Stimulated activated CD8-positive, alpha-beta memory T cell treated with anti-CD3 and anti-CD28 coated beads, Interleukin-4, amount 100 ng/mL, for 4 hours (primary cell): ENCODE measurements around the gene LYPD8.

ENCODE experiments used
- DNase-seq, 2 donors: peaks; one replicate each; pipeline ENCODE4 v3.0.0-alpha.2; 2020; ENCODE audit warnings: low read depth in 2 of 2, low spot score in 1 of 2

Gene LYPD8

GRCh38 chr1:248758352-248758751, 2.8 kb upstream of the LYPD8 start:
- no peak for DNase-seq

DNA sequence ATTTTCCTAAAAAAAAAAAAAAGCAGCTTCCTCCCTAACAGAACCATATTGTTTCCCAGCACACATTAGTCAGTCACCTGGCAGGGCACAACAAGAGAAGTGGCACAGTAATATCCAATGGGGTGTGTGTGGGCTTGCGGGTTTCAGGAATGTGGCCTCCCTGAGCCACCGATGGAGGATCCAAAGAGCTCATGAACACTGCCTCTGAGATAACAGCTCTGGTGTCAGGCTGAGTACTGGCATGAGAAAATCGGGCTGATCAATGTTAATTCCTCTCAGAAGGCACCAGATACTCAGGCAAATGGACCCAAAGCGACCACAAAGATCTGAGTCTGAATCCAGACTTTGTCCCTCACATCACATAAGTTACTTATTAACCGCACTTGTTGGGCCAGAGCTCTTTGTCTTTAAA, 2.2 kb upstream of the LYPD8 start:
- DNase-seq = no peak

GRCh38 chr1:248756636-248757035, 1.1 kb upstream of the LYPD8 start:
- no peak for DNase-seq

DNA sequence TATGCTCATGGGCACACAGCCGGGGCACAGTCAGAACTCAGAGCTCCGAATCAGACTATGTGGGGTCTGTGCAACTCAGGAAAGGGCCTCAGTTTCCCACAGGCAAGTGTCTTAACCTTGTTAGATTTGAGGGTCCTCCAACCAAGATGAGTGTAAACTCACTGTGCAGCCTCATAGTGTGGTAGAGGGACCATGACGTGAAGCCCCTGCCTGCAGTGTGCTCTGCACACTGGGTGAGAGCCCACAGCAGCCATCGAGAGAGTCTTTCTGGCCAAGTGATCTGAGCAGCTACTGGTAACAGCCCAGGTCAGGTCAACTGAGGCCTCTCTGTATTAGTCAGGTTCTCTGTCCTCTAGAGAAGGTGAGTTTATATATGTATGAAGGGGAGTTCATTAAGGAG, 592 bp upstream of the LYPD8 start:
- no peak for DNase-seq

GRCh38 chr1:248753708-248754280, 1.8 kb downstream of the LYPD8 start:
- no peak for DNase-seq

- DNase-seq = no peak
Measured at GRCh38 chr1:248753029-248753594, 2.4 kb downstream of the LYPD8 start.

DNA sequence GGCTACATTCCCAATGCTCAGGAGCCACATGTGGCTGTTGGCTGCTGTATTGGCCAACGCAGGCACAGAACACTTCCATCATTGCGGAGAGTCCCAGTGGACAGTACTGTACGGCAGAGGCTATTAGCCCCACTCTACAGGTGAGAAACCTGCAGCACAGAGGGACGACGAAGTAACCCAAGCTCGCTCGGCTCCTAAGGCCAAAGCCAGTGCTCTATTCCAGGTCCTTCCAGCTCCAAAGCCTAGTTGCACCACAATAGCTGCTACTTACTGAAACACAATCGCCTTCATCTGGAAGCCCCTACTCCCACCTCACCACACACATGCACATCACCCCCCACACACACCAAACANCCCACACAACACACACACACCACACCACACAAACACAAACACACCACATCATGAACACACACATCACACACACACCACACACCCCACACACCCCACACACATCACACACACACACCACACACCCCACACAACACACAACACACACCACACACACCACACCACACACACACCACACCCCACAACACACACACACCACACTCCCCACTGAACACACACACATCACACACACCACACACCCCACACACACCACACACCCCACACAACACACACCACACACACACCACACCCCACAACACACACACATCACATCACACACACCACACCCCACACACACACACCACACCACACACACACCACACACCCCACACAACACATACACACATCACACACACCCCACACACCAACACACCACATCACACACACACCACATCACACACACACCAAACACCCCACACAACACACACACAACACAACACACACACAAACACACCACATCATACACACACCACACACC, 3.2 kb downstream of the LYPD8 start:
- no peak for DNase-seq

DNA sequence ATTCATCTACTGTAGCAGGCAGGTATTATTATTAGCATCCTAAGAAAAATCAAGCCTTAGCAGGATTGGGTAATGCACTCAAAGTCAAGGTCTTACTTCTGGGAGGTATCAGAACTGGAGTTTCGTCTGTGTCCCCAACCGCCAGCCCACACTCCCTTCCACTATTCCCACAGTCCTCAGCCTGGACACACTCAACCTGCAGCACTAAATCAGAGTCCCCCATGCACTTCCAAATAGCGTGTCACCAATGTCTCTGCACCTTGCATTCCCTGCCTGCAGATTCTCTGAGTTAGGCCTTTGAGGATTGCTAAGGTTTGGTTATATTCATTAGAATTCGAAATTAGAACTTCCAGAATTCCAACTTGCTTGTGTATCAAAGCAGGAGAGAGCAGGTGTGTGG, 3.9 kb downstream of the LYPD8 start:
- DNase-seq = no peak

GRCh38 chr1:248751142-248751541, 4.4 kb downstream of the LYPD8 start:
- no peak for DNase-seq

DNA sequence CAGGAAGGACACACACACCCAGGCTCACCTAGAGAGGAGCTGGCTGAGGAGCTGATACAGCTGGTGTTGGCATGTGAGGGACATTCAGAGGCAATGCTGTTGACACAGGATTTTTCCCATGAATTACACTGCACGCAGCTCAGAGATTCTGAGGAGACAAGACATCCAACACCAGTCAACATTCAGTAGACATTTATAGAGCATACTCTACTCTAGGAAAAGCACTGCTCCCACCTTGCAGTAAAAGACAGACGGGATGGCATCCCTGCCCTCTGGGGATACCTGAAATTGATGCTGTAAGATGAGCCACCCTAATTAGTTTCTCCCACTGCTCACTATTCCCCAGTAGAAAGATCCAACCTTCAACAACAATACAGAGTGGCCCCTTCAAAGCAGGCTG, 5.1 kb downstream of the LYPD8 start:
- no peak for DNase-seq

DNA sequence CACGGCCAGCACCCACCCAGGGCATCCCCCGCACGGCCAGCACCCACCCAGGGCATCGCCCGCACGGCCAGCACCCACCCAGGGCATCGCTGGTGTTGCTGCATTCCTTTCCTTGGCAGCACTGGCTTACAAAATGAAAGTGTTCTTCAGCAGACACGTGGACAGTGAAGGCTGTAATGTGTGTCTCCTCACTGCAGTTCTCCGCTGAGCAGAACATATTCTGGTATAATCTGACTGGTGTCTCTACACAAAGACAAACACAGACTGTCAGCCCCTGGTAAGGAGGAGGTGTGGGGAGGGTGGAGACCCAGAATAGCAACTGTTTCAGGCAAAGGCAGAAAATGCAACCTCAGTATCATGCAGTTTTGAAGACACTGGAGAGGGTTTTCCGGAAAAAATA, 7.3 kb downstream of the LYPD8 start:
- DNase-seq = no peak

GRCh38 chr1:248740876-248741275, 14.7 kb downstream of the LYPD8 start:
- DNase-seq = no peak

DNA sequence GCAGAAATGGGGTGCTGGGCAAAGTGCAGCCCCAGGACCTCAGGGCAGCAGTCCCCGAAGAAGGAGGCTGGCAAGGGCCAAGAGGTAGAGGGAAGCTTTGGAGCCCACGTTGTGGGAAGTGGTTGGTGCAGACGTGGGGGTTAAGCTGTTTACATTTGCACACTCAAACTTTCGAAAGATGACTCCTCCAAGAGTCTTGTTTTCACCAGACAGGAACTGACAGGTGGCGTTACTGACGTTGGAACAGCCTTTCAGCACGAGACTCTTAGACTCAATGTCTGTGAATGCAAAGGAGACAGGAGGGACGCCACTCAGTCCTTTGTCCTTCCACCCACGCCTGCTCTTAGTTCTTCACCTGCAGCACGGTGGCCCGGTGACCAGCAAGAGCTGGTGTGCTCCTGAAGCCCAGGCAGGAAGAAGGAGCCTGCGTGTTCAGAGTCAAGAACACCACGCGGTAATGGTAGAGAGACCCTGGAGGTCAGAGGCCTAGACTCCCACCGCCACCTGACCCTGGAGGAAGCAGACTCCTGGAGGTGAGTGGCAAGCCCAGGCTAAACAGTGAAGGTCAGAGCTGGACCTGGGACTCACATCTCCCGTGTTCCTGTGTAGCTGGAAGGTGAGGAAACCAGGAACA, 15.9 kb downstream of the LYPD8 start:
- no peak for DNase-seq

- no peak for DNase-seq
Measured at GRCh38 chr1:248737457-248737856, 18.1 kb downstream of the LYPD8 start.

DNA sequence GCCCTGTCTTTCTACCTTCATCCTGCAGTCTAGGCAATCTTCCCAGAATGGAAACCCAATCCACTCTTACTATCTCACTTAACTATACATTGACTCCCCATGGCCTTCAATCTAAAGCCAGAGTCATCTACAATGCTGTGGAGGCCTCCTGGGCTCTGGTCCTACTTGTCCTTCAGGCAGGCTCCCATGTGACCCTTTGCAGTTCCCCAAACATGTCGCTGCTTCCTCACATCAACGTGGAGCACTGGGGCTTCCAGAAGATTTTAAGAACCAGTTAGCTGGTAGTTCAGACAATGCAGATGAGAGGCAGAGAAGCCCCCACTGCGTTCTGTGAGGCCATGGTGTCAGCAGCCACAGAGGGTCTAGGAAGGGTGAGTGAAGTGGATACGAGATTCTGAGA, 18.6 kb downstream of the LYPD8 start:
- DNase-seq = no peak

DNA sequence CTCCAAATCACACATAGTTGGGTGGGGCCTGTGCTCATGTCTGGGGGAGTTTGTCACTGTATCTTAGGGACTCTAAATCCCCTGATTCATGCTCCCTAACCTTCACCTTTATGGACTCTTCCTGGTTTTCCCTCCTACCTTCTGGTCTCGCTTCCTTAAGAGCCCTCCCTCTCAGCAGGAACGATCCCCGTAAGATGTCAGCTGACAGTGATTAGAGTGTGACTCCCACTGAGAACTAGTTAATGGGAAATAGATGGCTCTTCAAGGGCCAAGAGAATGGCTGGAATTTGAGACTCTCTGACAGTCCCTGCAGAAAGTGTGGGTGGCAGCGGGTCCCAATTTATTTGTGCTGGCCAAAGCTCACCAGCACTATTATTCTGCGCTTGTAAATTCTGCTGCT, 22.0 kb downstream of the LYPD8 start:
- DNase-seq = no peak

DNA sequence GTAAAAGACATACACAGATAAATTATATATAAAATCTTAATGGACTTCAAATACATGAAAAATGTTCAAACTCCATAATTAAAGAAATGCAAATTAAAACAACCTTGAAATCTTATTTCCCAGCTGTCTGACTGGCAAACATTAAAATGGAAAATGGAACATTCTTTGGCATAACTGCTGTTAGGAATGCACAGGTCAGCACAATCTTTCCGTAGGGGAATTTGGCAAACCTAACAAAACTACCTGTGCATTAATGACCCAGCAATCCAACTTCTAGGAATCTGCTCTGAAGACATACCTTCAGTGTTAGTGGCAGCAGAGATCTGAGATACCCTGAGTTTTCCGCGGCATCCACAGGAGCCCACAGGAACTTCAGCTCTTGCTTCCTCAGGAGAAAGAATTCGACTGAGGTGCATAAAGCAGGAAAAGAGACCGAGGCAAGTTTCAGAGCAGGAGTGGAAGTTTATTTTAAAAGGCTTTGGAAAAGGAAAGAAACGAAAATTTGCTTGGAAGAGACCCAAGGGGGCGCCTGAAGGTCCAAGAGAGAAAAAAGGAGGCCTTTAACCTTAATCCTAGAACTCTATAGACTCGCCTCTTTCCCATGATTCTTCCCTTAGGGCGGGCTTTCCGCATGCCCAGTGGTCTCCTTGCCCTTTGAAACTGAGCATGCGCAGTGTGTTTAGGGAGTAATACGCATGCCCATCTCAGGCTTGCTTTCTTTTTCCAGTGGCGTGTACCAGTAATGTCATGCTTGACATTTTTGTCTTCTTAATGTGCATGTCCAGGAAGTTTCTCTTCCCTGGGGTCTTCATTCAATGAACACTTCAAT, 24.8 kb downstream of the LYPD8 start:
- DNase-seq = no peak

GRCh38 chr1:248714248-248714647, 41.3 kb downstream of the LYPD8 start:
- no peak for DNase-seq

GRCh38 chr1:248710305-248710900, 45.2 kb downstream of the LYPD8 start:
- no peak for DNase-seq

DNA sequence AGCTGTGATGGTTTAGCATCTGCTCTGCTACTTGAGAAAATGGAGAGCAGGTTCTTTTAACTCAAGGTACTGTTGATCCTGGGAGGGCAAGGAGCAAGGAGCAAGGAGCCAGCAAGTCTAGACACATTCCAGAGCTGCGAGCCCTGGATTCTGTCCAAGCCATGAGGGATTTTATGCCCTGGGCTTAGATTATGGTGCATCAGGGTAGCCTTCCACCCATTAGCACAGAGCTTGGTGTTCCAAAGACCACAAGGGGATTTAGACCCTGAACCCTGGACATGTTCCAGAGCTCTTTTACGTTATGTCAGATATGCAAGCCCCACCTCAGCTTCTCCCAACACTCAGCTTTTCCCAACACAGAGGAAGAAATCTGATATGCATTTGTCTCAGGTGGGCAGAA, 51.0 kb downstream of the LYPD8 start:
- no peak for DNase-seq

DNA sequence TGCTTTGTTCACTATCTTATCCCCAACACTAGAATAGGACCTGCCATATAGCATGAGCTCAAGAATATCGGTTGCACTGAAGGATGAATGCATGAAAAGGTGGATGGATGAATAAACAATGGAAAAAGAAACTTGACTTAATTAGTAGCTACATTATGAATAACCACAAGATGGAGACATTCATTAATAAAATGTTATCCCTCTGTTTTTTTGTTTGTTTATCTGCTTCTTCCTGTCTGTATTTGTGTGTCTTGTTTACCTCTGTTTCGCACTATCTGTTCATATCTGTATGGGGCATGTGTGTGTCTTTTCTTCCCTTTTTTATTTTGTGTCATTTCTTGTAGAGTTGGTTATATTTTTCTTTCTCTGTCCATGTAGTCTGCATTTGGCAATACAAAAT, 51.9 kb downstream of the LYPD8 start:
- DNase-seq = no peak
